Uterus (tissue), 4 donors: ENCODE results near the gene RETSAT. TPM values are rescaled to one million over a fixed set of nuclear protein-coding genes. Genes with fewer than 3 reads are reported as not detected.
"Not testable (repeated sequence)": the region's sequence is repeated elsewhere in the genome, so short reads cannot be mapped to it uniquely, and the experiment has no call there.

Source experiments
- DNase-seq, 2 donors: peaks; one replicate each; pipeline ENCODE4 v3.0.0-alpha.2; 2019 to 2020
- H3K27ac ChIP-seq, 2 donors: fragments of 200-600 bp; sonication (generic); 1 replicate in 1 of 2; 2 replicates in 1 of 2; pipeline ENCODE4 v1.5.1; 2016 to 2018
- H3K27me3 ChIP-seq, 2 donors: fragments of 200-600 bp; sonication (generic); one replicate each; pipeline ENCODE4 v1.5.1; 2018 to 2019; ENCODE audit warnings: control low read depth in 1 of 2
- H3K36me3 ChIP-seq, 2 donors: fragments of 200-600 bp; sonication (generic); one replicate each; pipeline ENCODE4 v1.5.1; 2019; ENCODE audit warnings: control low read depth in 1 of 2
- H3K4me1 ChIP-seq, 2 donors: fragments of 200-600 bp; sonication (generic); one replicate each; pipeline ENCODE4 v1.5.1; 2018 to 2019; ENCODE audit warnings: control low read depth in 1 of 2
- H3K4me3 ChIP-seq, 2 donors: fragments of 200-600 bp; sonication (generic); 1 replicate in 1 of 2; 2 replicates in 1 of 2; pipeline ENCODE4 v1.5.1; 2018 to 2019; ENCODE audit warnings: mild to moderate bottlenecking in 1 of 2
- H3K9me3 ChIP-seq, 2 donors: fragments of 200-600 bp; sonication (generic); one replicate each; pipeline ENCODE4 v1.5.1; 2019; ENCODE audit warnings: control low read depth in 1 of 2
- CTCF ChIP-seq, 4 experiments: fragments of 200-600 bp in 2 of 4; fragments of 450-650 bp in 2 of 4; sonication (generic) in 2 of 4; IDR thresholded peaks; one replicate each; pipeline ENCODE4 v1.5.1; 2016 to 2019; ENCODE audit warnings: antibody characterized with exemption in 4 of 4, mild to moderate bottlenecking in 2 of 4, moderate library complexity in 1 of 4
- POLR2A ChIP-seq, 2 donors: fragments of 450-650 bp; IDR thresholded peaks; one replicate each; pipeline ENCODE4 v1.6.1; 2016; ENCODE audit warnings: antibody characterized with exemption in 2 of 2, mild to moderate bottlenecking in 1 of 2, moderate library complexity in 1 of 2
- intact Hi-C: fragments of 100-400 bp; cut with DNase I; formaldehyde crosslinking; loops from one replicate; pipeline ENCODE4 v1.15.1; 2023; ENCODE audit warnings: low total_unique reads
- total RNA-seq, 4 donors: library from RNA; depleted of rRNA in 3 of 4; stranded (reverse); fragments of >200 nt in 3 of 4; gene quantifications; one replicate each; pipeline versions ENCODE4 v1.1.0 to v1.2.4, GENCODE V29; 2014 to 2023
- donor health status: DM: yes; HTN: yes; CAD: no.

Gene RETSAT
- total RNA-seq, 4 donors from 2014 or later = 28.0 to 34.1 (median 31.9) TPM

- Histone ChIP-seq H3K36me3 (no peaks in the 10 kb centered on the region), H3K4me1 (no peaks in the 10 kb centered on the region), H3K27me3 (no peaks in the 10 kb centered on the region), H3K4me3 (no peak overlapping the region), H3K27ac (no peak overlapping the region), H3K9me3 (no peaks in the 10 kb centered on the region)
- intact Hi-C loops = no loop called here
- no peak for DNase-seq
- TF ChIP-seq POLR2A (IDR thresholded peaks at IDR 0.05) = no peak
- no peak for TF ChIP-seq CTCF (IDR thresholded peaks at IDR 0.05)
Measured at GRCh38 chr2:85368921-85369320, 14.6 kb upstream of the RETSAT start.

DNA sequence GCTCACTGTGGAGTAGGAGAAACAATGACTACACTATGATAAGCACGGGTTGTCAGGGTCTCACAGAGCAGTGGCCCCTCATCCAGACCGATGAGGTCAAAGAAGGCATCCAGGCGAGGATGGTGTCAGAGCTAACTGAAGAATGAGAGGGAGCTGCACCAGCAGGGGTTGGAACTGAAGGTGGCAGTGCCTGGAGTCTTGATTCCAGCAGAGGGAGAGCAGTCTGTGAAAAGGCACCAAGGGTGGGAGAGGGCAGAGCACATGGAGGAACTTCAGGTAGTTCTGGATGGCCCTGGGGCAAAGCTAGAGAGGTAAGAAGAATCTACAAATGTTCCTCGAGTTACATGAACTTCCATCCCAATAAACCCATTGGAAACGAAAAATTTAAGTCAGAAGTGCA lies 12.9 kb upstream of the RETSAT start:
- Histone ChIP-seq H3K27ac (no peak overlapping the region), H3K9me3 (no peaks in the 10 kb centered on the region), H3K27me3 (no peaks in the 10 kb centered on the region), H3K4me3 (no peak overlapping the region), H3K4me1 (no peaks in the 10 kb centered on the region), H3K36me3 (no peaks in the 10 kb centered on the region)
- TF ChIP-seq CTCF (IDR thresholded peaks at IDR 0.05) = no peak
- TF ChIP-seq POLR2A (IDR thresholded peaks at IDR 0.05) = no peak
- intact Hi-C loops = no loop called here
- DNase-seq = no peak

GRCh38 chr2:85362653-85363387 lies 8.5 kb upstream of the RETSAT start:
- H3K27ac ChIP-seq, H3K4me3 ChIP-seq, DNase-seq, intact Hi-C loops, H3K36me3 ChIP-seq, H3K27me3 ChIP-seq, H3K4me1 ChIP-seq, H3K9me3 ChIP-seq: not testable (repeated sequence)

- intact Hi-C loops = no loop called here
- Histone ChIP-seq H3K4me1 (peaks cover 0 to 4% of the 10 kb centered on the region in 2 donors), H3K27me3 (no peaks in the 10 kb centered on the region), H3K4me3 (no peak overlapping the region), H3K36me3 (no peaks in the 10 kb centered on the region), H3K27ac (no peak overlapping the region), H3K9me3 (no peaks in the 10 kb centered on the region)
- DNase-seq = no peak
- TF ChIP-seq CTCF (IDR thresholded peaks at IDR 0.05) (no peak), POLR2A (IDR thresholded peaks at IDR 0.05) (no peak)
Measured at GRCh38 chr2:85357736-85358135, 3.4 kb upstream of the RETSAT start.

DNA sequence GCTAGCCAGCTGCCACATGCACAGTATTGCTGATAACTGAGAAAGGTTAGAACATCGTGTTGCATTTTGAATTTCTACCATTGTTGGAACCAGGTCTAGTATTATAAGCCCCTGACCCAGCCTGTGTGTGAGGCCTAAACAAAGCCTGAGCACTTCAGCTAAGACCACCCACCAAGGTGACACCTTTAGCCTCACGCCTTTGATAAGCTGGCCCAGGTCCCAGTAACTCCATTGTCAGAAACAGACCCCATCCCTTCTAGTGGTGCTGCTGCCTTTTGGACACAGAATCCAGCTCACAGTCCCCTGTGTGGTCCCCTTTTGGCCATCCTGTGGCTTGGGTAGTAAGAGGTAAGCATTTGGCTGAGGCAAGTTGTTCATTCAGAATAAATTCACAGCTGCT lies 1.9 kb upstream of the RETSAT start:
- no peaks in the 10 kb centered on the region for H3K9me3 ChIP-seq
- TF ChIP-seq POLR2A (IDR thresholded peaks at IDR 0.05) (no peak), CTCF (IDR thresholded peaks at IDR 0.05) (no peak)
- H3K4me3 ChIP-seq = no peak overlapping the region
- DNase-seq = no peak
- H3K27me3 ChIP-seq = no peaks in the 10 kb centered on the region
- no peak overlapping the region for H3K27ac ChIP-seq
- peaks cover 0 to 4% of the 10 kb centered on the region in 2 donors for H3K4me1 ChIP-seq
- no peaks in the 10 kb centered on the region for H3K36me3 ChIP-seq
- intact Hi-C loops = no loop called here
